MM.1S (cell line): ENCODE results near the gene APOL3.
A peak's percentile ranks its signal among the peaks of the same experiment; 100 is the strongest.

Experiments used
- DNase-seq: peaks from one replicate; pipeline ENCODE4 v3.0.0-alpha.2; 2015
- H2AFZ ChIP-seq: fragments of 300-600 bp; sonication (generic); 2 replicates; pipeline ENCODE4 v1.6.0; 2016; ENCODE audit warnings: antibody characterized with exemption, low read length
- H3F3A ChIP-seq: fragments of 300-600 bp; sonication (generic); 2 replicates; pipeline ENCODE4 v1.6.1; 2016; ENCODE audit warnings: mild to moderate bottlenecking, antibody characterized with exemption, low read length, moderate library complexity, mixed read lengths; ENCODE audit not compliant: insufficient read depth
- H3K27ac ChIP-seq: fragments of 300-600 bp; sonication (generic); 2 replicates; pipeline ENCODE4 v1.5.1; 2016; ENCODE audit warnings: mild to moderate bottlenecking, low read length
- H3K27me3 ChIP-seq: fragments of 300-600 bp; sonication (generic); replicated peaks from 2 replicates; pipeline ENCODE4 v1.6.0; 2016; ENCODE audit warnings: low read length; ENCODE audit not compliant: insufficient read depth
- H3K36me3 ChIP-seq: fragments of 300-600 bp; sonication (generic); replicated peaks from 2 replicates; pipeline ENCODE4 v1.6.1; 2016; ENCODE audit warnings: mild to moderate bottlenecking, low read length, mixed read lengths; ENCODE audit not compliant: insufficient read depth
- H3K4me1 ChIP-seq: fragments of 300-600 bp; sonication (generic); 2 replicates; pipeline ENCODE4 v1.6.1; 2016; ENCODE audit warnings: low read length, mixed read lengths
- H3K4me2 ChIP-seq: fragments of 300-600 bp; sonication (generic); 2 replicates; pipeline ENCODE4 v1.6.0; 2016; ENCODE audit warnings: low read depth, low read length
- H3K4me3 ChIP-seq: fragments of 300-600 bp; sonication (generic); 2 replicates; pipeline ENCODE4 v1.5.1; 2016; ENCODE audit warnings: low read length, mixed read lengths
- H3K79me2 ChIP-seq: fragments of 300-600 bp; sonication (generic); 2 replicates; pipeline ENCODE4 v1.6.1; 2016; ENCODE audit warnings: mixed run types, low read length, mixed read lengths
- H3K9ac ChIP-seq: fragments of 300-600 bp; sonication (generic); 2 replicates; pipeline ENCODE4 v1.6.1; 2016; ENCODE audit warnings: low read length, mixed read lengths
- H3K9me2 ChIP-seq: fragments of 300-600 bp; sonication (generic); replicated peaks from 2 replicates; pipeline ENCODE4 v1.6.1; 2016; ENCODE audit warnings: mild to moderate bottlenecking, low read length, mixed read lengths; ENCODE audit not compliant: insufficient read depth
- H3K9me3 ChIP-seq: fragments of 300-600 bp; sonication (generic); replicated peaks from 2 replicates; pipeline ENCODE4 v1.6.1; 2016; ENCODE audit warnings: mild to moderate bottlenecking, low read length, mixed read lengths; ENCODE audit not compliant: insufficient read depth
- H4K20me1 ChIP-seq: fragments of 300-600 bp; sonication (generic); 2 replicates; pipeline ENCODE4 v1.6.1; 2016; ENCODE audit warnings: mild to moderate bottlenecking, low read length, moderate library complexity, mixed read lengths; ENCODE audit not compliant: insufficient read depth
- CTCF ChIP-seq: fragments of 300-600 bp; sonication (generic); IDR thresholded peaks from 2 replicates; pipeline ENCODE4 v1.5.1; 2016; ENCODE audit warnings: antibody characterized with exemption, low read length, mixed read lengths
- EZH2 ChIP-seq: fragments of 300-600 bp; sonication (generic); optimal IDR thresholded peaks from 2 replicates; pipeline ENCODE3; 2017; ENCODE audit warnings: low read depth, mild to moderate bottlenecking, antibody characterized with exemption, low read length, mixed read lengths
- EZH2phosphoT487 ChIP-seq: fragments of 300-600 bp; sonication (generic); IDR thresholded peaks from 2 replicates; pipeline ENCODE4 v1.6.1; 2018; ENCODE audit warnings: antibody characterized with exemption, low read length

Gene APOL3

GRCh38 chr22:36180928-36181327 is 20.4 kb upstream of the APOL3 start:
- H3K4me1 ChIP-seq: no peaks in the 10 kb centered on the region
- no peaks in the 10 kb centered on the region for H3K9me2 ChIP-seq
- H3K79me2 ChIP-seq: no peaks in the 10 kb centered on the region
- no peak overlapping the region for H3K4me2 ChIP-seq
- no peaks in the 10 kb centered on the region for H3K9me3 ChIP-seq
- no peaks in the 10 kb centered on the region for H3F3A ChIP-seq
- no peak overlapping the region for H3K4me3 ChIP-seq
- no peak overlapping the region for H3K27ac ChIP-seq
- H4K20me1 ChIP-seq: no peaks in the 10 kb centered on the region
- no peaks in the 10 kb centered on the region for H3K27me3 ChIP-seq
- no peak for TF ChIP-seq EZH2
- no peak for TF ChIP-seq EZH2phosphoT487
- TF ChIP-seq CTCF: no peak
- no peak for DNase-seq
- H3K9ac ChIP-seq: no peak overlapping the region
- H2AFZ ChIP-seq: no peak overlapping the region
- H3K36me3 ChIP-seq: no peaks in the 10 kb centered on the region

GRCh38 chr22:36180038-36180880 is 19.7 kb upstream of the APOL3 start:
- Histone ChIP-seq H2AFZ (peak overlapping the region; percentile 53; the same call in 1 of the 2 replicates), H4K20me1 (no peaks in the 10 kb centered on the region), H3K36me3 (no peaks in the 10 kb centered on the region), H3K79me2 (no peaks in the 10 kb centered on the region), H3K4me2 (no peak overlapping the region), H3K9me3 (no peaks in the 10 kb centered on the region), H3K4me3 (no peak overlapping the region), H3K9me2 (no peaks in the 10 kb centered on the region), H3K9ac (no peak overlapping the region), H3K27me3 (no peaks in the 10 kb centered on the region), H3K27ac (no peak overlapping the region), H3K4me1 (no peaks in the 10 kb centered on the region), H3F3A (no peaks in the 10 kb centered on the region)
- TF ChIP-seq EZH2phosphoT487 (no peak), EZH2 (no peak), CTCF (peak; percentile 75)
- DNase-seq: peak; percentile 53

GRCh38 chr22:36177160-36177559 is 16.6 kb upstream of the APOL3 start:
- TF ChIP-seq CTCF (no peak), EZH2 (no peak), EZH2phosphoT487 (no peak)
- Histone ChIP-seq H3K9ac (no peak overlapping the region), H3K9me2 (no peaks in the 10 kb centered on the region), H3K27ac (no peak overlapping the region), H3K4me3 (no peak overlapping the region), H2AFZ (no peak overlapping the region), H3K4me2 (no peak overlapping the region), H3K36me3 (no peaks in the 10 kb centered on the region), H4K20me1 (no peaks in the 10 kb centered on the region), H3K9me3 (no peaks in the 10 kb centered on the region), H3K4me1 (no peaks in the 10 kb centered on the region), H3K79me2 (no peaks in the 10 kb centered on the region), H3K27me3 (no peaks in the 10 kb centered on the region), H3F3A (no peaks in the 10 kb centered on the region)
- DNase-seq: no peak
